Hepatocyte (in vitro differentiated cells): Measurements from ENCODE around the gene MTR. TPM values are rescaled to one million over a fixed set of nuclear protein-coding genes. Genes with fewer than 3 reads are reported as not detected.
A peak's percentile ranks its signal among the peaks of the same experiment; 100 is the strongest.

ENCODE experiments used
- DNase-seq: peaks from one replicate; pipeline ENCODE4 v3.0.0-alpha.2; 2016; ENCODE audit warnings: low spot score
- H2AFZ ChIP-seq: fragments of 200-600 bp; sonication (generic); 2 replicates; pipeline ENCODE4 v1.6.0; 2016; ENCODE audit warnings: antibody characterized with exemption, mild to moderate bottlenecking
- H3K27ac ChIP-seq: fragments of 200-600 bp; sonication (generic); 2 replicates; pipeline ENCODE4 v1.5.1; 2016; ENCODE audit warnings: mild to moderate bottlenecking
- H3K27me3 ChIP-seq: fragments of 200-600 bp; sonication (generic); 2 replicates; pipeline ENCODE4 v1.6.1; 2016
- H3K36me3 ChIP-seq: fragments of 200-600 bp; sonication (generic); replicated peaks from 2 replicates; pipeline ENCODE4 v1.5.1; 2016; ENCODE audit warnings: low read depth; ENCODE audit not compliant: insufficient read depth
- H3K4me1 ChIP-seq: fragments of 200-600 bp; sonication (generic); 2 replicates; pipeline ENCODE4 v1.5.1; 2016; ENCODE audit warnings: mild to moderate bottlenecking, moderate library complexity; ENCODE audit not compliant: insufficient read depth
- H3K4me2 ChIP-seq: fragments of 200-600 bp; sonication (generic); 2 replicates; pipeline ENCODE4 v1.6.0; 2016
- H3K4me3 ChIP-seq: fragments of 200-600 bp; sonication (generic); 2 replicates; pipeline ENCODE4 v1.5.1; 2016; ENCODE audit warnings: mild to moderate bottlenecking
- H3K79me2 ChIP-seq: fragments of 200-600 bp; sonication (generic); 2 replicates; pipeline ENCODE4 v1.6.0; 2017; ENCODE audit warnings: mild to moderate bottlenecking
- H3K9me2 ChIP-seq: fragments of 200-600 bp; sonication (generic); replicated peaks from 2 replicates; pipeline ENCODE4 v1.6.0; 2017; ENCODE audit warnings: mild to moderate bottlenecking; ENCODE audit not compliant: insufficient read depth
- H3K9me3 ChIP-seq: fragments of 200-600 bp; sonication (generic); 2 replicates; pipeline ENCODE4 v1.5.1; 2016; ENCODE audit warnings: low read depth, mild to moderate bottlenecking
- H4K20me1 ChIP-seq: fragments of 200-600 bp; sonication (generic); 2 replicates; pipeline ENCODE4 v1.6.0; 2016; ENCODE audit warnings: mild to moderate bottlenecking; ENCODE audit not compliant: insufficient read depth, poor library complexity, severe bottlenecking
- EZH2 ChIP-seq: fragments of 200-600 bp; sonication (generic); IDR thresholded peaks from 2 replicates; pipeline ENCODE4 v1.6.1; 2016; ENCODE audit warnings: antibody characterized with exemption, mild to moderate bottlenecking, borderline replicate concordance
- EZH2phosphoT487 ChIP-seq: fragments of 200-600 bp; sonication (generic); IDR thresholded peaks from one replicate; pipeline ENCODE4 v1.6.1; 2018; ENCODE audit warnings: antibody characterized with exemption, mild to moderate bottlenecking, low read depth, moderate library complexity; ENCODE audit not compliant: unreplicated experiment, severe bottlenecking
- WGBS: methylation state at CpG from one replicate; pipeline ENCODE4 v1.1.6; 2016; ENCODE audit warnings: low lambda C conversion rate; ENCODE audit errors: missing lambda C conversion rate; 5-methylcytosine and 5-hydroxymethylcytosine counted together
- polyA plus RNA-seq: library from polyadenylated mRNA; unstranded; fragments of >200 nt; fragmentation: Nextera tagmentation; extraction: Ambion mirVana; gene quantifications from 2 replicates; pipeline ENCODE4 v1.2.1, GENCODE V29; 2016
- total RNA-seq: library from RNA; depleted of rRNA; stranded (reverse); fragments of >200 nt; gene quantifications from 2 replicates; pipeline ENCODE4 v1.2.3, GENCODE V29; 2014
- TF ChIP-seq, protein P1 (sequence below): fragments of 200-600 bp; sonication (generic); IDR thresholded peaks from 2 replicates; pipeline ENCODE4 v1.5.1; 2016; ENCODE audit warnings: antibody characterized with exemption, mild to moderate bottlenecking; ENCODE audit not compliant: poor library complexity

The MTR gene
- total and polyA plus RNA-seq, 2 experiments from 2014 or later: 9.6 to 23.8 TPM

DNA sequence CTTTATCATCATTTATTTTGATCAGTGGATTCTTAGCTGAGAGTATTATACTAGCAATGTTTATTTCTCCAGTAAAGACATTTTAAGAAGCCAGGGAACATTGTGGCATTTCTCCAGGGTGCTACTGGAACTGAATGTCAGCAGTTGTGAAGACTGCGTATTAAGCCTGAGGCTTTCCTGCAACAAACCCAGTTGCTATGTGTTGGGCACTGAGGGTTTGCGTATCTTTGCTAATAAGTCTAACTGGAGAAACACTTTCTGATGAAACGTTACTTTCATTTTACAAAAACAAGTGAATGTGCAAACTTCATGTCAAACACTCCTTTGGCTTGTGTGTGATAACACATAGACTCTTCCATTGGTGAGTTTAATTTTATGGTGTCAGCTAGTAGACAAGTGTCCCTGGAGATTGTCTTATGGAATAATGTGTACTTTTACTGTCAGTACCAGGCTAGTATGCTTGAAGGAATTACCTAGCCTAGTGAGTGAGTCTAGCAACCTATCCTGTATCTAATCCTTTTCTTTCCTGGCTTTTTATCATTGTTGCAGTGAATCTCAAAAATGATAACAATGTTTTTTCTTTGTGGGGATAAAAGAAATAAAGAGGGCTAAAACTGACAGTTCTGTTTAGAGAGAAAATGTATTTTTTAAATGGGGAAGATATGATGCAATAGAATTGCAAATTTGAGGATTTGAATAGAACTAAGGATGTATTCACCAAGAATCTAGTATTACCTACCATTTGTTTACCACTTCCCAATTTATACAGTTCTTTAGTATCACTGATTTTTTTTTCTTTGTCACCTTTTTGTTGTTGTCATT is 70.1 kb downstream of the MTR start:
- Histone ChIP-seq H4K20me1 (no peaks in the 10 kb centered on the region), H3K4me2 (peak overlapping the region; percentile 41), H3K79me2 (no peaks in the 10 kb centered on the region), H3K4me1 (peaks cover 22% of the 10 kb centered on the region), H3K27me3 (no peaks in the 10 kb centered on the region), H3K36me3 (no peaks in the 10 kb centered on the region), H3K9me2 (no peaks in the 10 kb centered on the region), H3K27ac (peak overlapping the region; percentile 24), H3K4me3 (no peak overlapping the region), H2AFZ (no peak overlapping the region), H3K9me3 (no peaks in the 10 kb centered on the region)
- WGBS: 73% methylated on average over 3 of the region's 3 CpGs
- TF ChIP-seq EZH2: no peak
- TF ChIP-seq, protein P1, sequence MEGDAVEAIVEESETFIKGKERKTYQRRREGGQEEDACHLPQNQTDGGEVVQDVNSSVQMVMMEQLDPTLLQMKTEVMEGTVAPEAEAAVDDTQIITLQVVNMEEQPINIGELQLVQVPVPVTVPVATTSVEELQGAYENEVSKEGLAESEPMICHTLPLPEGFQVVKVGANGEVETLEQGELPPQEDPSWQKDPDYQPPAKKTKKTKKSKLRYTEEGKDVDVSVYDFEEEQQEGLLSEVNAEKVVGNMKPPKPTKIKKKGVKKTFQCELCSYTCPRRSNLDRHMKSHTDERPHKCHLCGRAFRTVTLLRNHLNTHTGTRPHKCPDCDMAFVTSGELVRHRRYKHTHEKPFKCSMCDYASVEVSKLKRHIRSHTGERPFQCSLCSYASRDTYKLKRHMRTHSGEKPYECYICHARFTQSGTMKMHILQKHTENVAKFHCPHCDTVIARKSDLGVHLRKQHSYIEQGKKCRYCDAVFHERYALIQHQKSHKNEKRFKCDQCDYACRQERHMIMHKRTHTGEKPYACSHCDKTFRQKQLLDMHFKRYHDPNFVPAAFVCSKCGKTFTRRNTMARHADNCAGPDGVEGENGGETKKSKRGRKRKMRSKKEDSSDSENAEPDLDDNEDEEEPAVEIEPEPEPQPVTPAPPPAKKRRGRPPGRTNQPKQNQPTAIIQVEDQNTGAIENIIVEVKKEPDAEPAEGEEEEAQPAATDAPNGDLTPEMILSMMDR: no peak
- TF ChIP-seq EZH2phosphoT487: no peak
- no peak for DNase-seq

DNA sequence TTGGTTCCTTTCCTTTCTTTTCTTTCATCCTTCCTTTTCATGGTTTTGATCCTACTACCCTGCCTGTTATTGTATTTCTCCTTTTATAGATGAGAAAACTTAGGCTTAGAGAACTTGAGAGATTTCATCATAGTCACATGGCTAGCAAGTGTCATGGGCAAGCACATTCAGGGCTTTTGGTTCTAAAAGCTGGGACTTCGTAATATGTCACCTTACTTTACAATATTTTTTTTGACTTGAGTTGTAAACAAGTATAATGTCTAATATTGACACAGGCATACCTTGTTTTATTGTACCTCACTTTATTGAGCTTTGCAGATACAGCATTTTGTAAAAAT is 70.7 kb downstream of the MTR start:
- H3K4me2 ChIP-seq: no peak overlapping the region

DNA sequence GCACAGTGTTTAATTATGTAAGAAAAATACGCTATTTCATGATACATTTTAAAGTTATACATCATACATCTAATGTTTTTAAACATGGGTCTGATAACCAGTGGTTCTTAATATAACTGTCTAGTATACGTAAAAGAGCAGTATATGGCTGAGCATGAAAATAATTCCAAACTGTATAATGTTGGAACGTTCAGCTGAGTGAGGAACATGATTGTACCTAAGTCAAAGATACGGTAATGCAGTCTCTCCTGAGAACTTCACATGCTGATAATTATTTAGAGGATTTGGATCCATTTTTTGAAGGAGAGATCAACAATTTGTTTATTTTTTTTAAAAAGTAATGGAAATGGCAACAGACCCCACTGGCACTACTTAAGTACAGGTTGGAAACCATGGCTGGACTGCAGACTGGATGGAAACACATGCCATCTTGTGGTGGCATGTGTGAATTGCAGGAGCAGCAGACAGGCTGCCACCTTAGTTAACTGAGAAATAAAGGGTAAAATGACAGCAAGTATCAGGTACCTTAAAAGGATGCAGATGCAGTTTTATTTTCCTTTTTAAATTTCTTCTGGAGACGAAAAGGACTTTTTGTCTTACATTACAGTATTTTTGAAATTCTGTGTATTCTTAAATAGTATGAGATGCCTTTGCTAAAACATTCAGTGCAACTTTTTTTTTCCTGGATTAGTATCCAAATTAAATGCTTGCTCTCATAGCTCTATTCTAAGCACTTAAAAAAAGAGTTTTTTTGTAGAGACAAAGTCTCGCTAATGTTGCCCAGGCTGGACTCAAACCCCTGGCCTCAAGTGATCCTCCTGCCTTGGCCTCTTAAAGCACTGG is 73.8 kb downstream of the MTR start:
- H3K4me3 ChIP-seq: no peak overlapping the region
- H3K9me2 ChIP-seq: no peaks in the 10 kb centered on the region
- H3K9me3 ChIP-seq: no peaks in the 10 kb centered on the region
- no peaks in the 10 kb centered on the region for H4K20me1 ChIP-seq
- peaks cover 11% of the 10 kb centered on the region for H3K4me1 ChIP-seq
- 88% methylated on average over 6 of the region's 6 CpGs for WGBS
- no peak overlapping the region for H2AFZ ChIP-seq
- H3K36me3 ChIP-seq: no peaks in the 10 kb centered on the region
- peak; percentile 65 for DNase-seq
- no peaks in the 10 kb centered on the region for H3K79me2 ChIP-seq
- H3K4me2 ChIP-seq: no peak overlapping the region
- no peak for TF ChIP-seq EZH2
- TF ChIP-seq, protein P1: peak; percentile 83
- H3K27ac ChIP-seq: no peak overlapping the region
- H3K27me3 ChIP-seq: no peaks in the 10 kb centered on the region

More for the DNA sequence above, 70.7 kb downstream of the MTR start:
- Histone ChIP-seq H3K79me2 (no peaks in the 10 kb centered on the region), H3K27ac (no peak overlapping the region), H3K4me1 (peaks cover 22% of the 10 kb centered on the region), H3K27me3 (no peaks in the 10 kb centered on the region), H4K20me1 (no peaks in the 10 kb centered on the region), H3K9me2 (no peaks in the 10 kb centered on the region), H3K9me3 (no peaks in the 10 kb centered on the region), H3K4me3 (no peak overlapping the region), H3K36me3 (no peaks in the 10 kb centered on the region), H2AFZ (no peak overlapping the region)
- DNase-seq: no peak
- TF ChIP-seq EZH2 (no peak), EZH2phosphoT487 (no peak)
- TF ChIP-seq, protein P1: no peak
- WGBS: 95% methylated on average over 1 of the region's 1 CpG
